ENCODE measurements around the gene GNAO1.

- TF ChIP-seq CTCF (IDR thresholded peaks at IDR 0.05) (no peak), POLR2AphosphoS5 (IDR thresholded peaks at IDR 0.05) (peak; percentile 43 to 87 (median 63))
Observed at GRCh38 chr16:56269281-56269680, 78.0 kb downstream of the GNAO1 start.
